ENCODE data around the gene GLRX.
A peak's percentile ranks its signal among the peaks of the same experiment; 100 is the strongest.
"Not testable (repeated sequence)": the region's sequence is repeated elsewhere in the genome, so short reads cannot be mapped to it uniquely, and the experiment has no call there.

The GLRX gene

GRCh38 chr5:95843733-95844223, 21.3 kb upstream of the GLRX start:
- no peaks in the 10 kb centered on the region for H3K36me3 Mint-ChIP-seq (ENCODE audit: low read depth)
- H3K9me3 Mint-ChIP-seq = no peaks in the 10 kb centered on the region
- peak overlapping the region; percentile 77 for H3K27ac Mint-ChIP-seq
- peaks cover 31% of the 10 kb centered on the region for H3K4me1 Mint-ChIP-seq (ENCODE audit: low read depth)
- peaks cover 3% of the 10 kb centered on the region for H3K27me3 Mint-ChIP-seq (ENCODE audit: low read depth)
- DNase-seq (ENCODE audit: low spot score) = no peak
- peak overlapping the region; percentile 63 for H3K4me3 Mint-ChIP-seq

DNA sequence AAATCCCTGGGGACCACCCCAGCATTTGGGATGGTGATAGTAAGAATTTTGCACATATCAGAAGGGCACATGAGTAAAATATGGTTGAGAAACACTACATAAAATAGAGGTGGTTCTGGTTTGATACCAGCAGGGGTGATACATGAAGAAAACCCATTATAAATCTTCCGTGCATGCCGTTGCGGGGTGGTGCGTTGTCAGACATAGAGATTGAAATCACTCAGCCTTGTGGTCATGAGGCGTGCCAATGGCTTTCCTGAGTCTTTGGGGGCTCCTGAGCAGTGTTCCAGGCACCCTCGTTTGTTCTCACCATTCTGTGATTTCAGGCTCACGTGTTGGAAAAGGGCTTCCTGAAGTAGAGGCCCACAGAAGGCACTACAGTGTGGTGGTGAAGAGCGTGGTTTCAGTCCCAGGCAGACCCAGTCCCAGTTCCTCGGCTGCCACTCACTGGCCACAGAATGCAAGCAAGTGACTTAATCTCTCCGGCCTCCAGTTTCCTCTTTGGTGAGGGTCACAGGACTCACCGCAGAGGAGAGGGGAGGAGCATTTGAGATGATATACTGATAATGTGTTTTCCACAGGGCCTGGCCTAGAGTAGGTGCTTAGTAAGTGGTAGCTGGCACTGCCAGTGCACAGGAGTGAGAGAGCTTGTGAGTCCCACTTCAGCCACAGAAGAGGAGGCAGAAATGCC, 20.5 kb upstream of the GLRX start:
- Mint-ChIP-seq H3K36me3 (ENCODE audit: low read depth) (no peaks in the 10 kb centered on the region), H3K4me3 (peak overlapping the region; percentile 63), H3K27me3 (ENCODE audit: low read depth) (no peaks in the 10 kb centered on the region), H3K9me3 (no peaks in the 10 kb centered on the region), H3K27ac (peak overlapping the region; percentile 77), H3K4me1 (ENCODE audit: low read depth) (peaks cover 31% of the 10 kb centered on the region)
- peak; percentile 80 for DNase-seq (ENCODE audit: low spot score)

DNA sequence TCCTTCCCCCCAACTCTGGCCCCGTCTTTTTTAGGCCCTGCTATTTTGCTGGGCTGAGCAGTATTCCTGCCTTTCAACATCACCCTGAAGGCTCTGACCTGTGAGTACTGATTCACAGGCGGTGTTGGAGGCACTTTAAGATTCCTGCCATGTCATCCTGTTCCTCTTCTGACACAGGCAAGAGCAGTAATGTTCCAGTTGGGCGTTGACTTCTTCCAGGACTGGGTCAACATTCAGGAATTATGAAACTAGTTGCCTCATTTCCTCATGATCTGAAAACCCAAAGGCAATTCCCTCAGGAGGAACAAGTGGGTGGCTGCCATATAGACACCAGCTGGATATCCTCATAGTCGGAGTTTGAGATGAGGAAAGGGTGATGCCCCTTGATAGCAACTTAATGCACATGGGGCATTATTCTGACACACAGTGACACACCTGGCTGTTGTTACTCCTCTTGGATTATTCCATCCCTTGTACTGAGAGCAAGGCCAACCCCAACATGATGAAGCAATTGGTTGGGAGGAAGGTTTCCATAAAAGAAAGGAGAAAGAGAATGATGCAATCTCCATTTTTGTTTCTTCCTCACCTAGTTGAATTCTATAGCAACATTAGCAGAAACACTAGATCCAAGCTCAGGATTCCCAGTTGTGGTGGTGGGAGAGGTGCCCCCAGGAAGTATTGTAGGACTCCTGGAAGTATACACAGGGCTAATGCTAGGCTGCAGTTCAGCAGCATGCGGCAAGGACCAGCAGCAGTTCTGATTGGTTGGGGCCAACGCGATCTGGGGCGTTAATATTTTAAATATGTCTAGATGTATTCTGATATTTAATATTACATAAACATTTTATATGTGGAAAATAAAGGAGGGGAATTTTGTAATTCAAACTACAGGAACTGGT, 19.6 kb upstream of the GLRX start:
- no peak for DNase-seq (ENCODE audit: low spot score)
- no peak overlapping the region for H3K27ac Mint-ChIP-seq
- H3K27me3 Mint-ChIP-seq (ENCODE audit: low read depth) = no peaks in the 10 kb centered on the region
- H3K36me3 Mint-ChIP-seq (ENCODE audit: low read depth) = no peaks in the 10 kb centered on the region
- peaks cover 36% of the 10 kb centered on the region for H3K4me1 Mint-ChIP-seq (ENCODE audit: low read depth)
- H3K9me3 Mint-ChIP-seq = no peaks in the 10 kb centered on the region
- no peak overlapping the region for H3K4me3 Mint-ChIP-seq

GRCh38 chr5:95840956-95841705, 18.6 kb upstream of the GLRX start:
- H3K9me3 Mint-ChIP-seq = no peaks in the 10 kb centered on the region
- no peaks in the 10 kb centered on the region for H3K27me3 Mint-ChIP-seq (ENCODE audit: low read depth)
- no peak overlapping the region for H3K4me3 Mint-ChIP-seq
- no peaks in the 10 kb centered on the region for H3K36me3 Mint-ChIP-seq (ENCODE audit: low read depth)
- no peak for DNase-seq (ENCODE audit: low spot score)
- no peak overlapping the region for H3K27ac Mint-ChIP-seq
- H3K4me1 Mint-ChIP-seq (ENCODE audit: low read depth) = peaks cover 38% of the 10 kb centered on the region

- no peak for DNase-seq (ENCODE audit: low spot score)
- H3K4me1 Mint-ChIP-seq (ENCODE audit: low read depth) = peaks cover 37% of the 10 kb centered on the region
- no peaks in the 10 kb centered on the region for H3K9me3 Mint-ChIP-seq
- H3K4me3 Mint-ChIP-seq = no peak overlapping the region
- H3K27me3 Mint-ChIP-seq (ENCODE audit: low read depth) = no peaks in the 10 kb centered on the region
- H3K36me3 Mint-ChIP-seq (ENCODE audit: low read depth) = no peaks in the 10 kb centered on the region
- no peak overlapping the region for H3K27ac Mint-ChIP-seq
Observed at GRCh38 chr5:95839658-95840057, 17.1 kb upstream of the GLRX start.

DNA sequence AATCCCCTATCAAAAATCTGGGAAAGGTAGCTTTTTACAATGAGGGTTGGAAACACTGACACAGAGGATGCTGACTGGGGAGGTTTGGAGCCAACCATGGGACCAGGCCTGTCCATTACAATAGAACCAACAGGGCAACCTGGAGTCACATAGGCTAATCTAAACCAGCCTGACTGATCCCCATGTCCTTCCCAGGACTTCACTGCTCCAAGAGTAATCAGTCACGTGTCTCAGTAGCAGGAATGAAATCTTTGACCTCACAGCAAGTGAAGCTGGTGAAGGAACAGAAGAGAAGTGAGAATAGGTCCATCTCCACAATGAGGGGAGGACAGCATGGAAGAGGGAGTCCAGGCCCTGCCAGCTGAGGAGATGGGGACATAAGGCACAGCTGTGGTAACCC, 16.0 kb upstream of the GLRX start:
- Mint-ChIP-seq H3K4me1 (ENCODE audit: low read depth) (peaks cover 41% of the 10 kb centered on the region), H3K4me3 (no peak overlapping the region)
- DNase-seq (ENCODE audit: low spot score) = no peak

GRCh38 chr5:95838001-95838520, 15.5 kb upstream of the GLRX start:
- H3K9me3 Mint-ChIP-seq = no peaks in the 10 kb centered on the region
- DNase-seq (ENCODE audit: low spot score) = no peak

More for the DNA sequence above, 16.0 kb upstream of the GLRX start:
- Mint-ChIP-seq H3K27ac (no peak overlapping the region), H3K9me3 (no peaks in the 10 kb centered on the region), H3K27me3 (ENCODE audit: low read depth) (no peaks in the 10 kb centered on the region), H3K36me3 (ENCODE audit: low read depth) (no peaks in the 10 kb centered on the region)

GRCh38 chr5:95837492-95837891, 15.0 kb upstream of the GLRX start:
- H3K4me1 Mint-ChIP-seq (ENCODE audit: low read depth) = peaks cover 40% of the 10 kb centered on the region
- H3K36me3 Mint-ChIP-seq (ENCODE audit: low read depth) = no peaks in the 10 kb centered on the region

More at GRCh38 chr5:95838001-95838520, 15.5 kb upstream of the GLRX start:
- H3K27ac Mint-ChIP-seq = no peak overlapping the region
- peaks cover 40% of the 10 kb centered on the region for H3K4me1 Mint-ChIP-seq (ENCODE audit: low read depth)
- no peaks in the 10 kb centered on the region for H3K36me3 Mint-ChIP-seq (ENCODE audit: low read depth)
- H3K27me3 Mint-ChIP-seq (ENCODE audit: low read depth) = no peaks in the 10 kb centered on the region
- H3K4me3 Mint-ChIP-seq = no peak overlapping the region

GRCh38 chr5:95836971-95837370, 14.4 kb upstream of the GLRX start:
- H3K27me3 Mint-ChIP-seq (ENCODE audit: low read depth); H3K36me3 Mint-ChIP-seq (ENCODE audit: low read depth); H3K9me3 Mint-ChIP-seq; DNase-seq (ENCODE audit: low spot score): not testable (repeated sequence)
- H3K27ac Mint-ChIP-seq = peak overlapping the region; percentile 54
- H3K4me1 Mint-ChIP-seq (ENCODE audit: low read depth) = peaks cover 37% of the 10 kb centered on the region
- peak overlapping the region; percentile 53 for H3K4me3 Mint-ChIP-seq

More at GRCh38 chr5:95837492-95837891, 15.0 kb upstream of the GLRX start:
- no peak for DNase-seq (ENCODE audit: low spot score)
- H3K27ac Mint-ChIP-seq = no peak overlapping the region
- no peak overlapping the region for H3K4me3 Mint-ChIP-seq
- no peaks in the 10 kb centered on the region for H3K9me3 Mint-ChIP-seq
- no peaks in the 10 kb centered on the region for H3K27me3 Mint-ChIP-seq (ENCODE audit: low read depth)

- no peaks in the 10 kb centered on the region for H3K27me3 Mint-ChIP-seq (ENCODE audit: low read depth)
- H3K9me3 Mint-ChIP-seq = no peaks in the 10 kb centered on the region
- DNase-seq (ENCODE audit: low spot score) = no peak
- H3K36me3 Mint-ChIP-seq (ENCODE audit: low read depth) = no peaks in the 10 kb centered on the region
- H3K4me1 Mint-ChIP-seq (ENCODE audit: low read depth) = peaks cover 37% of the 10 kb centered on the region
- peak overlapping the region; percentile 83 for H3K4me3 Mint-ChIP-seq
- peak overlapping the region; percentile 54 for H3K27ac Mint-ChIP-seq
Observed at GRCh38 chr5:95836544-95836943, 14.0 kb upstream of the GLRX start.

- H3K9me3 Mint-ChIP-seq = no peaks in the 10 kb centered on the region
- H3K27me3 Mint-ChIP-seq (ENCODE audit: low read depth) = no peaks in the 10 kb centered on the region
- H3K4me1 Mint-ChIP-seq (ENCODE audit: low read depth) = peaks cover 37% of the 10 kb centered on the region
- peak overlapping the region; percentile 81 for H3K27ac Mint-ChIP-seq
- H3K36me3 Mint-ChIP-seq (ENCODE audit: low read depth) = no peaks in the 10 kb centered on the region
- H3K4me3 Mint-ChIP-seq = peak overlapping the region; percentile 83
- DNase-seq (ENCODE audit: low spot score) = no peak
Observed at GRCh38 chr5:95835682-95836385, 13.3 kb upstream of the GLRX start.

- DNase-seq (ENCODE audit: low spot score) = no peak
- Mint-ChIP-seq H3K27ac (peak overlapping the region; percentile 46), H3K27me3 (ENCODE audit: low read depth) (no peaks in the 10 kb centered on the region), H3K36me3 (ENCODE audit: low read depth) (no peaks in the 10 kb centered on the region), H3K4me3 (no peak overlapping the region), H3K9me3 (no peaks in the 10 kb centered on the region), H3K4me1 (ENCODE audit: low read depth) (peaks cover 35% of the 10 kb centered on the region)
Observed at GRCh38 chr5:95832664-95833063, 10.1 kb upstream of the GLRX start.

GRCh38 chr5:95830226-95830625, 7.7 kb upstream of the GLRX start:
- Mint-ChIP-seq H3K4me1 (ENCODE audit: low read depth) (peaks cover 30% of the 10 kb centered on the region), H3K4me3 (no peak overlapping the region), H3K36me3 (ENCODE audit: low read depth) (no peaks in the 10 kb centered on the region), H3K9me3 (no peaks in the 10 kb centered on the region), H3K27ac (no peak overlapping the region), H3K27me3 (ENCODE audit: low read depth) (no peaks in the 10 kb centered on the region)
- DNase-seq (ENCODE audit: low spot score) = no peak

Data from T-helper 2 cell treated with Interferon-gamma antibody and Interleukin-4, amounts not matched to agents 5 μg/mL and 100 μg/mL, for 36 hours (primary cell).